OCI-LY7 (cell line): ENCODE results near the gene SYN1. TPM values are rescaled to one million over a fixed set of nuclear protein-coding genes. Genes with fewer than 3 reads are reported as not detected.

Source experiments
- BruUV-seq: library from RNA; stranded (reverse); fragments of 400-500 nt; replicated peaks from 2 replicates; lab custom pipeline; 2021; lab: Mats Ljungman, UMichigan
- CTCF ChIA-PET: fragments of 300-600 bp; sonication (Branson Sonifier 250); formaldehyde crosslinking; loops from one replicate; lab custom pipeline; 2022; ENCODE audit warnings: antibody characterized with exemption; ENCODE audit not compliant: unreplicated experiment; lab: Charles Lee
- POLR2A ChIA-PET: fragments of 300-600 bp; sonication (Branson Sonifier 250); formaldehyde crosslinking; loops from one replicate; lab custom pipeline; 2022; ENCODE audit warnings: antibody characterized with exemption; lab: Charles Lee
- DNase-seq: peaks from one replicate; pipeline ENCODE4 v3.0.0-alpha.2; 2015; ENCODE audit warnings: low spot score
- H2AFZ ChIP-seq: fragments of 200-600 bp; sonication (generic), shearing (Covaris generic); 2 replicates; pipeline ENCODE4 v1.6.1; 2014; ENCODE audit warnings: mild to moderate bottlenecking, antibody characterized with exemption, low read length, moderate library complexity
- H3K27ac ChIP-seq: fragments of 200-600 bp; sonication (generic); 2 replicates; pipeline ENCODE4 v1.5.1; 2014; ENCODE audit warnings: mixed run types, low read depth, mild to moderate bottlenecking, moderate library complexity, low read length, inconsistent platforms; ENCODE audit not compliant: poor library complexity, severe bottlenecking
- H3K36me3 ChIP-seq: fragments of 200-600 bp; sonication (generic); 2 replicates; pipeline ENCODE4 v1.6.1; 2014; ENCODE audit warnings: mild to moderate bottlenecking, antibody characterized with exemption, low read length, moderate library complexity, mixed read lengths; ENCODE audit not compliant: insufficient read depth
- H3K4me1 ChIP-seq: fragments of 200-600 bp; sonication (generic); 2 replicates; pipeline ENCODE4 v1.5.1; 2014; ENCODE audit warnings: mild to moderate bottlenecking, low read length; ENCODE audit not compliant: insufficient read depth, poor library complexity, severe bottlenecking
- H3K4me2 ChIP-seq: fragments of 200-600 bp; sonication (generic); 2 replicates; pipeline ENCODE4 v1.6.1; 2014; ENCODE audit warnings: mild to moderate bottlenecking, low read length
- H3K4me3 ChIP-seq: fragments of 200-600 bp; sonication (generic); 2 replicates; pipeline ENCODE4 v1.5.1; 2014; ENCODE audit warnings: mild to moderate bottlenecking, low read depth, low read length; ENCODE audit not compliant: poor library complexity, severe bottlenecking
- H3K79me2 ChIP-seq: fragments of 200-600 bp; sonication (generic); 2 replicates; pipeline ENCODE4 v1.6.1; 2016; ENCODE audit warnings: low read depth, mild to moderate bottlenecking, low read length, moderate library complexity, mixed read lengths; ENCODE audit not compliant: insufficient read depth
- H3K9me2 ChIP-seq: fragments of 200-600 bp; sonication (generic); 2 replicates; pipeline ENCODE4 v1.6.1; 2016; ENCODE audit warnings: mild to moderate bottlenecking, low read length, mixed read lengths; ENCODE audit not compliant: insufficient read depth
- H3K9me3 ChIP-seq: fragments of 200-600 bp; sonication (generic); 2 replicates; pipeline ENCODE4 v1.6.1; 2014; ENCODE audit warnings: mild to moderate bottlenecking, mixed run types, low read length, mixed read lengths
- H4K20me1 ChIP-seq: fragments of 200-600 bp; sonication (generic); 2 replicates; pipeline ENCODE4 v1.6.1; 2014; ENCODE audit warnings: mild to moderate bottlenecking, antibody characterized with exemption, low read length, moderate library complexity, mixed read lengths; ENCODE audit not compliant: insufficient read depth
- CTCF ChIP-seq: fragments of 200-600 bp; sonication (generic); conservative IDR thresholded peaks from 2 replicates; pipeline ENCODE4 v1.5.1; 2014; ENCODE audit warnings: mild to moderate bottlenecking, antibody characterized with exemption, low read length, moderate library complexity, mixed read lengths
- EZH2phosphoT487 ChIP-seq: fragments of 200-600 bp; sonication (generic); IDR thresholded peaks from 2 replicates; pipeline ENCODE4 v1.6.1; 2018; ENCODE audit warnings: low read depth, borderline replicate concordance, mild to moderate bottlenecking, mixed run types, antibody characterized with exemption, low read length, moderate library complexity, mixed read lengths
- intact Hi-C: fragments of 100-400 bp; cut with micrococcal nuclease; formaldehyde crosslinking; loops from one replicate; pipeline ENCODE4 v1.10.0; 2022; ENCODE audit not compliant: unreplicated experiment
- total RNA-seq, 2 experiments: library from RNA; depleted of rRNA in 1 of 2; stranded (reverse); fragments of >200 nt in 1 of 2; shearing (Covaris generic) in 1 of 2; gene quantifications; 2 replicates each; pipeline ENCODE4 v1.2.3, GENCODE V29; 2014 to 2022

SYN1 gene
- total RNA-seq, 2 experiments from 2014 or later, result not detected

GRCh38 chrX:47613082-47613481, 6.6 kb downstream of the SYN1 start:
- Histone ChIP-seq H3K9me2 (no peaks in the 10 kb centered on the region), H3K9me3 (no peaks in the 10 kb centered on the region), H4K20me1 (no peaks in the 10 kb centered on the region), H2AFZ (no peak overlapping the region), H3K27ac (no peak overlapping the region), H3K4me1 (no peaks in the 10 kb centered on the region), H3K36me3 (no peaks in the 10 kb centered on the region), H3K4me3 (no peak overlapping the region), H3K4me2 (no peak overlapping the region), H3K79me2 (no peaks in the 10 kb centered on the region)
- no TSS peak for BruUV-seq
- POLR2A ChIA-PET, result no interaction called here
- intact Hi-C loops, result no loop called here
- no peak for DNase-seq
- CTCF ChIA-PET, result interaction anchor here (0.8 kb wide), 1 partner anchor 11 kb away, joined by 3 read pairs; no protein-coding TSS in a partner anchor
- TF ChIP-seq EZH2phosphoT487 (no peak), CTCF (no peak)

GRCh38 chrX:47612418-47612817, 7.2 kb downstream of the SYN1 start:
- intact Hi-C loops, result no loop called here
- Histone ChIP-seq H4K20me1 (no peaks in the 10 kb centered on the region), H3K4me1 (no peaks in the 10 kb centered on the region), H3K4me3 (no peak overlapping the region), H2AFZ (no peak overlapping the region), H3K4me2 (no peak overlapping the region), H3K27ac (no peak overlapping the region), H3K79me2 (no peaks in the 10 kb centered on the region), H3K9me3 (no peaks in the 10 kb centered on the region), H3K36me3 (no peaks in the 10 kb centered on the region), H3K9me2 (no peaks in the 10 kb centered on the region)
- BruUV-seq, result no TSS peak
- TF ChIP-seq CTCF (no peak), EZH2phosphoT487 (no peak)
- ChIA-PET CTCF (no interaction called here), POLR2A (no interaction called here)
- DNase-seq, result no peak

- Histone ChIP-seq H3K79me2 (no peaks in the 10 kb centered on the region), H2AFZ (no peak overlapping the region), H3K9me2 (no peaks in the 10 kb centered on the region), H3K36me3 (no peaks in the 10 kb centered on the region), H3K4me1 (no peaks in the 10 kb centered on the region), H3K4me3 (no peak overlapping the region), H4K20me1 (no peaks in the 10 kb centered on the region), H3K4me2 (no peak overlapping the region), H3K9me3 (no peaks in the 10 kb centered on the region), H3K27ac (no peak overlapping the region)
- no TSS peak for BruUV-seq
- TF ChIP-seq CTCF (no peak), EZH2phosphoT487 (no peak)
- intact Hi-C loops, result no loop called here
- no peak for DNase-seq
- POLR2A ChIA-PET, result no interaction called here
- CTCF ChIA-PET, result no interaction called here
Measured at GRCh38 chrX:47611926-47612325, 7.7 kb downstream of the SYN1 start.
